IMR-90 (cell line): ENCODE results near the gene C11orf58. TPM values are rescaled to one million over a fixed set of nuclear protein-coding genes. Genes with fewer than 3 reads are reported as not detected.

Source experiments
- ATAC-seq: fragments of 200-7000 bp; cut with Tn5 transposase; 2 replicates; pipeline ENCODE4 v1.9.1; 2020; ENCODE audit warnings: low read depth, mild to moderate bottlenecking, moderate library complexity
- BruUV-seq: library from RNA; stranded (reverse); fragments of 400-500 nt; replicated peaks from 2 replicates; lab custom pipeline; 2021; lab: Mats Ljungman, UMichigan
- CTCF ChIA-PET: fragments of 300-600 bp; formaldehyde crosslinking; extraction: SDS; loops from one replicate; lab custom pipeline; 2021; ENCODE audit warnings: antibody characterized with exemption; lab: Yijun Ruan, JAX
- POLR2A ChIA-PET: fragments of 300-600 bp; sonication (Branson Sonifier 250); formaldehyde crosslinking; loops from one replicate; lab custom pipeline; 2022; ENCODE audit warnings: antibody characterized with exemption; ENCODE audit not compliant: unreplicated experiment; lab: Charles Lee
- DNase-seq: peaks from one replicate; pipeline ENCODE4 v3.0.0; 2013
- H2AFZ ChIP-seq: replicated peaks from 2 replicates; pipeline ENCODE3; 2013; ENCODE audit warnings: low read length, mild to moderate bottlenecking; ENCODE audit not compliant: poor library complexity
- H2AK5ac ChIP-seq: 2 replicates; pipeline ENCODE4 v1.6.1; 2013; ENCODE audit warnings: low read depth, low read length, inconsistent platforms
- H2AK9ac ChIP-seq: replicated peaks from 2 replicates; pipeline ENCODE3; 2013; ENCODE audit warnings: mild to moderate bottlenecking, low read depth, low read length, moderate library complexity; ENCODE audit not compliant: poor library complexity
- H2BK120ac ChIP-seq: 2 replicates; pipeline ENCODE4 v1.6.1; 2013; ENCODE audit warnings: low read depth, low read length, inconsistent platforms
- H2BK15ac ChIP-seq: 3 replicates; pipeline ENCODE4 v1.6.1; 2013; ENCODE audit warnings: low read depth, low read length, inconsistent platforms
- H2BK20ac ChIP-seq: 2 replicates; pipeline ENCODE4 v1.6.1; 2013; ENCODE audit warnings: low read depth, mild to moderate bottlenecking, inconsistent platforms, low read length, moderate library complexity
- H2BK5ac ChIP-seq: 2 replicates; pipeline ENCODE4 v1.6.1; 2013; ENCODE audit warnings: mild to moderate bottlenecking, low read depth, low read length, inconsistent platforms; ENCODE audit not compliant: poor library complexity, severe bottlenecking
- H3K14ac ChIP-seq: replicated peaks from 2 replicates; pipeline ENCODE4 v1.6.1; 2013; ENCODE audit warnings: low read depth, low read length, inconsistent platforms
- H3K18ac ChIP-seq: 2 replicates; pipeline ENCODE4 v1.6.1; 2013; ENCODE audit warnings: low read depth, low read length, control low read depth
- H3K23ac ChIP-seq: 2 replicates; pipeline ENCODE4 v1.6.1; 2013; ENCODE audit warnings: low read depth, low read length, inconsistent platforms
- H3K27ac ChIP-seq: 2 replicates; pipeline ENCODE4 v1.5.1; 2013; ENCODE audit warnings: mild to moderate bottlenecking, control low read depth, low read length; ENCODE audit not compliant: insufficient read depth
- H3K27me3 ChIP-seq: 2 replicates; pipeline ENCODE4 v1.6.1; 2013; ENCODE audit warnings: low read length; ENCODE audit not compliant: control insufficient read depth, insufficient read depth
- H3K36me3 ChIP-seq: 2 replicates; pipeline ENCODE4 v1.6.1; 2013; ENCODE audit warnings: low read length, mixed read lengths; ENCODE audit not compliant: control insufficient read depth, insufficient read depth
- H3K4ac ChIP-seq: 2 replicates; pipeline ENCODE4 v1.6.1; 2013; ENCODE audit warnings: low read depth, low read length, inconsistent platforms
- H3K4me1 ChIP-seq: 2 replicates; pipeline ENCODE4 v1.6.1; 2013; ENCODE audit warnings: low read length, mixed read lengths; ENCODE audit not compliant: control insufficient read depth, insufficient read depth
- H3K4me2 ChIP-seq: 2 replicates; pipeline ENCODE4 v1.6.1; 2013; ENCODE audit warnings: low read depth, mild to moderate bottlenecking, control low read depth, low read length, moderate library complexity
- H3K4me3 ChIP-seq: 2 replicates; pipeline ENCODE4 v1.5.1; 2013; ENCODE audit warnings: low read depth, mild to moderate bottlenecking, control low read depth, low read length, moderate library complexity; ENCODE audit not compliant: insufficient read depth
- H3K56ac ChIP-seq: 2 replicates; pipeline ENCODE4 v1.6.1; 2013; ENCODE audit warnings: low read length, inconsistent platforms; ENCODE audit not compliant: insufficient read depth; ENCODE audit errors: extremely low read depth
- H3K79me1 ChIP-seq, 2 experiments: 2 replicates each; pipeline ENCODE4 v1.6.1; 2013; ENCODE audit warnings: low read length in 2 of 2, inconsistent platforms in 1 of 2, low read depth in 1 of 2
- H3K9ac ChIP-seq: 2 replicates; pipeline ENCODE4 v1.6.1; 2013; ENCODE audit warnings: low read depth, low read length, control low read depth
- H3K9me1 ChIP-seq: 2 replicates; pipeline ENCODE4 v1.6.1; 2013; ENCODE audit warnings: low read length, inconsistent platforms; ENCODE audit not compliant: insufficient read depth
- H3K9me3 ChIP-seq: 2 replicates; pipeline ENCODE4 v1.6.1; 2013; ENCODE audit warnings: low read length; ENCODE audit not compliant: control insufficient read depth, insufficient read depth
- H4K20me1 ChIP-seq: 2 replicates; pipeline ENCODE4 v1.6.1; 2013; ENCODE audit warnings: low read length, inconsistent platforms; ENCODE audit not compliant: insufficient read depth
- H4K5ac ChIP-seq: 2 replicates; pipeline ENCODE4 v1.6.1; 2013; ENCODE audit warnings: mild to moderate bottlenecking, low read depth, low read length, control low read depth
- H4K8ac ChIP-seq, 2 experiments: 2 replicates each; pipeline ENCODE4 v1.6.1; 2013; ENCODE audit warnings: low read depth in 2 of 2, low read length in 2 of 2, control low read depth in 1 of 2, inconsistent platforms in 1 of 2
- H4K91ac ChIP-seq: 2 replicates; pipeline ENCODE4 v1.6.1; 2013; ENCODE audit warnings: low read depth, low read length, inconsistent platforms; ENCODE audit not compliant: insufficient read depth
- BHLHE40 ChIP-seq: fragments of 150-350 bp; IDR thresholded peaks from 2 replicates; pipeline ENCODE4 v1.6.1; 2016; ENCODE audit warnings: mild to moderate bottlenecking, low read depth, low read length
- CEBPB ChIP-seq: IDR thresholded peaks from 2 replicates; pipeline ENCODE4 v1.6.1; 2012; ENCODE audit warnings: low read depth, low read length, improper control_type of control experiment
- CHD1 ChIP-seq: IDR thresholded peaks from 2 replicates; pipeline ENCODE4 v1.6.1; 2012; ENCODE audit warnings: low read depth, low read length, improper control_type of control experiment
- FOS ChIP-seq: fragments of 150-350 bp; IDR thresholded peaks from 2 replicates; pipeline ENCODE4 v1.6.1; 2016; ENCODE audit warnings: low read depth, low read length
- MAFK ChIP-seq: IDR thresholded peaks from 2 replicates; pipeline ENCODE4 v1.6.1; 2012; ENCODE audit warnings: low read depth, low read length, improper control_type of control experiment
- MAZ ChIP-seq: IDR thresholded peaks from 2 replicates; pipeline ENCODE4 v1.6.1; 2012; ENCODE audit warnings: low read depth, mild to moderate bottlenecking, low read length, improper control_type of control experiment, moderate library complexity, borderline replicate concordance
- MXI1 ChIP-seq: IDR thresholded peaks from 2 replicates; pipeline ENCODE4 v1.6.1; 2012; ENCODE audit warnings: low read depth, mild to moderate bottlenecking, low read length, moderate library complexity, borderline replicate concordance
- POLR2A ChIP-seq: IDR thresholded peaks from 2 replicates; pipeline ENCODE4 v1.6.1; 2012; ENCODE audit warnings: mild to moderate bottlenecking, low read depth, low read length
- RAD21 ChIP-seq: IDR thresholded peaks from 2 replicates; pipeline ENCODE4 v1.6.1; 2012; ENCODE audit warnings: low read length, improper control_type of control experiment
- RCOR1 ChIP-seq: IDR thresholded peaks from 2 replicates; pipeline ENCODE4 v1.6.1; 2012; ENCODE audit warnings: mild to moderate bottlenecking, low read length, improper control_type of control experiment; ENCODE audit not compliant: insufficient replicate concordance
- RFX5 ChIP-seq: IDR thresholded peaks from 2 replicates; pipeline ENCODE4 v1.8.0; 2012; ENCODE audit warnings: low read depth, mild to moderate bottlenecking, low read length, moderate library complexity
- SMC3 ChIP-seq: fragments of 150-350 bp; IDR thresholded peaks from 2 replicates; pipeline ENCODE4 v1.6.1; 2016; ENCODE audit warnings: low read depth, mild to moderate bottlenecking, antibody characterized with exemption, low read length, moderate library complexity
- WGBS, 2 experiments: methylation state at CpG; one replicate each; pipeline versions ENCODE4 v1.1.5 to v1.1.7; 2013; ENCODE audit warnings: missing lambda C conversion rate in 2 of 2; ENCODE audit not compliant: insufficient read length in 1 of 2; ENCODE audit errors: extremely low coverage in 2 of 2; 5-methylcytosine and 5-hydroxymethylcytosine counted together
- dilution Hi-C: fragments of 300-500 bp; cut with HindIII; formaldehyde crosslinking; loops from one replicate; pipeline ENCODE4 v1.14.3; 2018; ENCODE audit warnings: low sequenced_read_pairs; ENCODE audit not compliant: unreplicated experiment
- in situ Hi-C: fragments of 300-500 bp; cut with MboI; formaldehyde crosslinking; loops from 3 replicates; pipeline ENCODE4 v1.14.3; 2019; ENCODE audit warnings: low sequenced_read_pairs, inconsistent platforms, mixed read lengths
- intact Hi-C: fragments of 100-400 bp; cut with micrococcal nuclease; formaldehyde crosslinking; loops from 2 replicates; pipeline ENCODE4 v1.10.0; 2022
- polyA plus RNA-seq, 3 experiments: library from polyadenylated mRNA; depleted of rRNA; stranded (reverse); fragments of >200 nt; gene quantifications; 2 replicates each; pipeline ENCODE4 v1.2.3, GENCODE V29; 2012; ENCODE audit warnings: low replicate concordance in 1 of 3
- total RNA-seq: library from RNA; depleted of rRNA; stranded (reverse); fragments of >200 nt; gene quantifications from 2 replicates; pipeline ENCODE4 v1.2.3, GENCODE V29; 2012
- TF ChIP-seq, protein P1 (sequence below): fragments of 150-350 bp; IDR thresholded peaks from 2 replicates; pipeline ENCODE4 v1.6.1; 2016; ENCODE audit warnings: low read depth, mild to moderate bottlenecking, low read length, moderate library complexity, borderline replicate concordance

C11orf58 gene
- total and polyA plus RNA-seq, 2 of the 4 experiments (the other 2 are of a cell fraction): 53.8 to 67.8 TPM

DNA sequence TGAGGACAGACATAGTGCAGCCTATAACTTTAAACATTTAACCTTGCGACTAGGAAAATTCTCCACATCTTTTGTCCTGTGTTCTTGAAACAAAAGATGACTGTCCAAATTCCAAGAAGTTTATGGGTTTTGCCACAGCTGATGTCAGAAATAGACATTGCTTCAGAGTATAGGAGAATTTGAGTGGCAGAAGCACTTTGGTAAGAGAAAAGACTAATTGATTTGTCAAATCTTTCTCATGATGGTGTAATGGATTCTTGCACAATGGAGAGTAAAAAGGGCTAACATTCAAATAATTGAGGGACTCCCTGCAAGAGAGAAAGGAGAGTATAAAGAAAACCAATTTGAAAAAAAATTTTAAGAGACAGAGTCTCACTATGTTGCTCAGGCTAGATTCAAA is 25.3 kb downstream of the C11orf58 start:
- H3K9ac ChIP-seq: no peak overlapping the region
- no peak overlapping the region for H2AFZ ChIP-seq
- no peaks in the 10 kb centered on the region for H3K4me1 ChIP-seq
- H4K8ac ChIP-seq: no peak overlapping the region
- H3K79me1 ChIP-seq: no peaks in the 10 kb centered on the region
- TF ChIP-seq SMC3 (no peak), CHD1 (no peak), FOS (no peak), RCOR1 (no peak), RFX5 (no peak), CEBPB (no peak), POLR2A (no peak), MAFK (no peak), BHLHE40 (no peak), RAD21 (no peak), MXI1 (no peak), MAZ (no peak)
- TF ChIP-seq, protein P1, sequence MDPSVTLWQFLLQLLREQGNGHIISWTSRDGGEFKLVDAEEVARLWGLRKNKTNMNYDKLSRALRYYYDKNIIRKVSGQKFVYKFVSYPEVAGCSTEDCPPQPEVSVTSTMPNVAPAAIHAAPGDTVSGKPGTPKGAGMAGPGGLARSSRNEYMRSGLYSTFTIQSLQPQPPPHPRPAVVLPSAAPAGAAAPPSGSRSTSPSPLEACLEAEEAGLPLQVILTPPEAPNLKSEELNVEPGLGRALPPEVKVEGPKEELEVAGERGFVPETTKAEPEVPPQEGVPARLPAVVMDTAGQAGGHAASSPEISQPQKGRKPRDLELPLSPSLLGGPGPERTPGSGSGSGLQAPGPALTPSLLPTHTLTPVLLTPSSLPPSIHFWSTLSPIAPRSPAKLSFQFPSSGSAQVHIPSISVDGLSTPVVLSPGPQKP: no peak
- no peak overlapping the region for H2BK120ac ChIP-seq
- in situ Hi-C loops (no loop called here), intact Hi-C loops (no loop called here), dilution Hi-C loops (no loop called here)
- no peak overlapping the region for H3K4ac ChIP-seq
- H3K36me3 ChIP-seq: no peaks in the 10 kb centered on the region
- H3K27ac ChIP-seq: no peak overlapping the region
- no TSS peak for BruUV-seq
- H3K4me2 ChIP-seq: no peak overlapping the region
- H3K9me3 ChIP-seq: no peaks in the 10 kb centered on the region
- no peak overlapping the region for H2BK5ac ChIP-seq
- H3K27me3 ChIP-seq: peaks cover 11% of the 10 kb centered on the region
- ATAC-seq (no peak), DNase-seq (no peak)
- ChIA-PET CTCF (no interaction called here), POLR2A (no interaction called here)
- no peak overlapping the region for H4K91ac ChIP-seq
- H3K14ac ChIP-seq: no peak overlapping the region
- H2BK20ac ChIP-seq: no peak overlapping the region
- no peak overlapping the region for H3K23ac ChIP-seq
- WGBS, 2 experiments: no CpG with 5 or more reads among the region's 1 CpG
- H3K18ac ChIP-seq: no peak overlapping the region
- no peak overlapping the region for H3K4me3 ChIP-seq
- no peak overlapping the region for H2AK9ac ChIP-seq
- no peak overlapping the region for H2BK15ac ChIP-seq
- H3K9me1 ChIP-seq: no peaks in the 10 kb centered on the region
- H2AK5ac ChIP-seq: no peak overlapping the region
- no peaks in the 10 kb centered on the region for H4K20me1 ChIP-seq
- no peak overlapping the region for H4K5ac ChIP-seq
- no peak overlapping the region for H3K56ac ChIP-seq
